GM13977 (cell line): Measurements from ENCODE around the gene RFWD3.

Source experiments
- DNase-seq: peaks from one replicate; pipeline ENCODE4 v3.0.0; 2012; ENCODE audit warnings: low spot score
- CTCF ChIP-seq: IDR thresholded peaks from 2 replicates; pipeline ENCODE4 v1.5.1; 2012; ENCODE audit warnings: mild to moderate bottlenecking, control low read depth; ENCODE audit not compliant: insufficient read depth; ENCODE audit errors: extremely low read depth, missing control alignments
- in situ Hi-C: fragments of 300-500 bp; cut with MboI; formaldehyde crosslinking; loops from one replicate; pipeline ENCODE4 v1.12.0; 2022; ENCODE audit warnings: low sequenced_read_pairs, low pct_unique_long_range_greater_than_20kb, mixed read lengths, inconsistent platforms; ENCODE audit not compliant: unreplicated experiment

RFWD3 gene

GRCh38 chr16:74586948-74587347, 79.7 kb downstream of the RFWD3 start:
- in situ Hi-C loops = no loop called here
- no peak for DNase-seq

GRCh38 chr16:74585846-74586443, 80.7 kb downstream of the RFWD3 start:
- TF ChIP-seq CTCF = no peak
- in situ Hi-C loops = no loop called here
- DNase-seq = no peak

More at GRCh38 chr16:74586948-74587347, 79.7 kb downstream of the RFWD3 start:
- TF ChIP-seq CTCF = no peak

GRCh38 chr16:74583926-74584666, 82.6 kb downstream of the RFWD3 start:
- no peak for TF ChIP-seq CTCF
- no peak for DNase-seq
- in situ Hi-C loops = no loop called here

- DNase-seq = no peak
- no peak for TF ChIP-seq CTCF
- in situ Hi-C loops = no loop called here
Observed at GRCh38 chr16:74582970-74583369, 83.7 kb downstream of the RFWD3 start.

GRCh38 chr16:74580833-74581232, 85.8 kb downstream of the RFWD3 start:
- in situ Hi-C loops = no loop called here
- TF ChIP-seq CTCF = no peak
- DNase-seq = no peak

GRCh38 chr16:74578838-74579237, 87.8 kb downstream of the RFWD3 start:
- in situ Hi-C loops = no loop called here
- TF ChIP-seq CTCF = no peak
- DNase-seq = no peak
